Stimulated activated naive CD4-positive, alpha-beta T cell (primary cell): ENCODE measurements around the gene ACBD4.

Experiments
- DNase-seq, 6 experiments: peaks; one replicate each; lab custom pipeline; 2025; lab: John Stamatoyannopoulos, UW

ACBD4 gene

DNA sequence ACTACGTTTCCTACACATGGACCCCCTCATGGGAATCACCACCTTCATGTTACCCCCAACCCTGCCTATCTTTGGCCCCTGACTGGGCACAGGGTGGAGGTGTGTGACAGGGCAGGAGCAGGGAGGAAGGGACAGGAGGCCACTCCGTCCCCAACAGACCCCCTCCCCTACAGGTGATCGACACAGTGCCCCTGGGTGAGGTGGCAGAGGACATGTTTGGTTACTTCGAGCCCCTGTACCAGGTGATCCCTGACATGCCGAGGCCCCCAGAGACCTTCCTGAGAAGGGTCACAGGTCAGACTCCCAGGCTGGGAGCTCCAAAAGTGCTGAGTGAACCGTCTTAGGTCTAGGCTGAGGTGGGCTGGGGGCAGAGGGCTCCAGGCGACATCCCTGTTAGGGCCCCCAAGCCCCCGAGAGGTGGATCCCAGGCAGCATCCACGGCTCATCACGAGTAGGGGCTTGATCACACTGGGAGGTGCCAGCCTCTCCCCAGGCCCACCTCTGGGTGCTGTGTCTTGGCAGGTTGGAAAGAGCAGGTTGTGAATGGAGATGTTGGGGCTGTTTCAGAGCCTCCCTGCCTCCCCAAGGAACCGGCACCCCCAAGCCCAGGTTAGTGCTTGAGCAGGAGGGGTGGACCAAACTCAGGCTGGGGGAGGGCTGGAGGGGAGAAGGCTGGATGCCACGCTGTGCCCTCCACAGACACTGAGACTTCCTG, 1.5 kb downstream of the ACBD4 start:
- DNase-seq: no peak

DNA sequence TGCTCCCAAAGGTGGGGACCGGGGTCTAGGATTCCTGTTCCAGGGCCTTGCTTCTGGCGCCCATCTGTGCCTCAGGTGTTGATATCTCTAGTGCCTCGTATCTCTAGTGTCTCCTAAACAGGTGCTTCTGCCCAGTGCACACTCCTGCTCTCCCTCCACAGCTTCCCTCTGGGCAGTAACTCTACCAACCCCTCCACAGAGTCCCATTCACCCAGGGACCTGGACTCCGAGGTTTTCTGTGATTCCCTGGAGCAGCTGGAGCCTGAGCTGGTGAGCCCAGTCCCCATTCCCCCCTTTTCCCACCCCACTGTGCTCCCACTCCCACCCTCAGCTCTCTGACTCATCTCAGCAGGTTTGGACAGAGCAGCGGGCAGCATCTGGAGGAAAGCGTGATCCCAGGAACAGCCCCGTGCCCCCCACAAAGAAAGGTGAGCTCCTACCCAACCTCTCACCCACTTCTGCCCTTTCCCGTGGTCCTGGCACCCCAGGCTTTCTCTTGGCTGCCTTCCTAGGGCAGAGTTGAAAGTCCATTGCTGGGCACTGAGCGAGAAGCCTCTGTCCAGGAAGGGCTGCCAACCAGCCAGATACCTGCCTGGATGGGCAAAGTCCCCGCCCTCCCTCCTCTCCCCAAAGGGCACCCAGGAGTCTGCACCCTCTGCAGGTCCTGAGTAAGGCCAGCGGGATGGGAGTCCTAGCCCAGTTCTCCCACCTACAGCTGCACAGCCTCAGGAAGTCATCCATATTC, 2.2 kb downstream of the ACBD4 start:
- DNase-seq: no peak

DNA sequence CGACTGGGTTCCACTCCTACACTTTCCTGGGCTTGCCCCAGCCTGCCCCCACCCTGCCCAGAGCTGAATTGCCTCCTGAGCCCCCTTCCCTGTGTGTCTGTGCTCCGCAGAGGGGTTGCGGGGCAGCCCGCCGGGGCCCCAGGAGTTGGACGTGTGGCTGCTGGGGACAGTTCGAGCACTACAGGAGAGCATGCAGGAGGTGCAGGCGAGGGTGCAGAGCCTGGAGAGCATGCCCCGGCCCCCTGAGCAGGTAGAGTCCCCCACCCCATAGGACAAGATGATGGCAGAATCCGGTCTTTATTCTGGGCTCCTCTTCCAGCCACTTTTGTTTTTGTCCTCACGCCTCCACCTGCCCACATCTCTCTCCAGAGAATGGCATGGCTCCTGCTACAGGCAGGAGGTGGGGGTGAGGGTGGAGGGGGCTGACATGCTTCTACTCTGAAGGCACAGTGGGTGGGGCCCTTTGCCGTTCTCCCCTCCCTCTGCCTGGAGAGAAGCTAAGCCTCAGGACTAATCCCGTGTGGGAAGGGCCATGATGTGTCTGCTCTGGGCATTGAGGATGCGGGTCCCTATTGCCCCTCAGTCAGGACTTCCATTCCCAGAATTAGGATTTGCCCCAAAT, 3.5 kb downstream of the ACBD4 start:
- no peak for DNase-seq

DNA sequence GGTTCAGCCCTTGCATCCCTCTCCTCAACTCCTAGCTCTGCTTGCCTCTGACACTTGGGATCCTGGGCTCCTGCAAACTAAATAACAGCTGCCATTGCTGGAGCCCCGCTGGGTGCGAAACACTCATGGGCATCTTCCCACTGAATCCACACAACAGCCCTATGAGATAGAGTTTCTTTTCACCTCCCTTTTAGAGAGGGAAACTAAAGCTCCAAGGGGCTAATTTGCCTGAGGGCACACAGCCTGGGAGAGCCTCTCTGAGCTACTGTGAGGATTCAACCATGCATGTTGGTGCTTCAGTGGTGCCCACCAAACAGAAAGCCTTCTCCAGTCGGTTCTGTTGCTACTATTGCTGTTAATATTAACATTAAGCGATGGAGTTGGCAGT, 4.0 kb downstream of the ACBD4 start:
- DNase-seq: no peak

DNA sequence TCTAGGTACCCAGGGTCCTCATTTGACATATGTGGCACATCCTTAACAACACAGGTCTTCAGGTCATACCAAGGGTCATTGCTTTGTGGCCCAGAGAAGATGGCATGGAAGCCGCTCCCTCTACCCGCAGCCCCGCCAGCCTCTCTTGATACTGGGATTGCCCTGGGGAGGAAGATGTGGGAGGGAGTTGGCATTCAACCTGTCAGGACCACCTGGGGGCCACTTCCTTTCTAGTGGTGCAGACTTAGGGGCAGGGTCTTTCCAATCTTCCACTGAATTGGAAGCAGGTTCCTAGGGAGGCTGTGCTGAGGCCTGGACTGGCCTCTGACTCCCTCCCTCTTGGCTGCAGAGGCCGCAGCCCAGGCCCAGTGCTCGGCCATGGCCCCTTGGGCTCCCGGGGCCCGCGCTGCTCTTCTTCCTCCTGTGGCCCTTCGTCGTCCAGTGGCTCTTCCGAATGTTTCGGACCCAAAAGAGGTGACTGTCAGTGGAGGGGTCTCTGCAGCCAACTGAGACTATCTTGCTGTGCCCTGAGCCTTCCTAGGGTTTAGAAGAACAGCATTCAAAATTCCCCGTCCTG, 7.7 kb downstream of the ACBD4 start:
- DNase-seq: no peak

DNA sequence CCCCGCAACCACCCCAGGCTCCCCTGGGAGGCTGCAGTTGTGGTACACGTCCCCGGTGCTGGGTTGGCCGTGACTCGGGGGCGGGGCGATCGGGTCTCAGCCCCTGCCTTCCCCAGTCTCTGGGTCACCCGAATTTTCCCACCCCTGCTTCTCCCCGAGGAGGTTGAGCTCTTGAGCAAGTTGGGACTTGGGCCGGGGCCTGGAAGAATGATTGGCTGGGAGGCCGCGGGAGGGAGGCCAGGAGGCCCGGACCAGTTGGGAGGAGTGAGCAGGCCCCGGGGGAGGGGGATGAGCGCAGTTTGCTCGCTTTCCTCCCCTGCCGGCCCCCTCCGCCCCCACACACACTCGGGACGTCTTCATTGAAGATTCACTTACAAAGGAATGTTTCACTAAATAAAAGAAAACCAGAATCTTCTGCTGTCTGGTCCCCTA, 8.3 kb downstream of the ACBD4 start:
- DNase-seq: peak in 5 of 6 experiments; percentile 13 to 56 (median 44)

DNA sequence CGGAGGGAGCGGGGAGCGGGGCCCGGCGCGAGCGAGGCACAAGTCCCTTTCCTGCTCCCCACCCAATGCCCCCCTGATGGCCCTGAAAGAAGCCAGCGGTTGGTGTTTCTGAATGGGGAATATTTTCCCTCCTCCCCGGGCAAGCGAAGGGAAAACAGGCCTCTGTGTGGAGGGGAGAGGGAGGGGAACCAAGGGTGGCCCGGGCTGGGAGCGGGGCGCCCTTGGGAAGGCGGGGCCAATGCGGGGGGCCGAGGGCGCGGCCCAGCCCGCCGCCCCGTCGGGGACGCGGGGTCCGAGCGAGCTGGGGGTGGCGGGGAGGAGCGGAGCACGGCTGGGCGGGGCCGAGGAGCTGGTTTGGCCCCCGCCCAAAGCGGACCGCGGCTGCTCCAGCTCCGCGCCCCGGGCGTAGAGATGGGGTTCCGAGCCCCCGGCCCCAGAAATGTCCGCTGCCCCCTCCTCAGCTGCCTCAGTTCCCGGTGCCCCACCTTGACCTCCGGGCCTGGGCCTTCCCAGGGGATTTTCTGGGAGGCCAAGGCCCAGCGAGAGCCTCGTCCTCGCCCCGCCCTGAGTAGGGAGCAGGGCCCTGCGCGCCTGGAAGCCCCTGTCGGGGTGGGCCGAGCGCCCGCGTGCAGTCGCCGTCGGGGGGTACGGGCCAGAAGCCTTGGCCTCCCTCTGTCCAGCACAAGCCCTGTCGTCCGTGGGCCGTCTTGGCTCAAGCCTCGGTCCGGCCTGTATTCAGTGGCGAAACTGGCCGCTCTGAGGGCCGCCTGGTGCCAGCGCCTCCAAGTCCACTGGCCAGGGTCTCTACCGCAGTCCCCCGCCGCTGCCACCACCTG, 8.9 kb downstream of the ACBD4 start:
- peak in 1 of 6 experiments; percentile 32 for DNase-seq

DNA sequence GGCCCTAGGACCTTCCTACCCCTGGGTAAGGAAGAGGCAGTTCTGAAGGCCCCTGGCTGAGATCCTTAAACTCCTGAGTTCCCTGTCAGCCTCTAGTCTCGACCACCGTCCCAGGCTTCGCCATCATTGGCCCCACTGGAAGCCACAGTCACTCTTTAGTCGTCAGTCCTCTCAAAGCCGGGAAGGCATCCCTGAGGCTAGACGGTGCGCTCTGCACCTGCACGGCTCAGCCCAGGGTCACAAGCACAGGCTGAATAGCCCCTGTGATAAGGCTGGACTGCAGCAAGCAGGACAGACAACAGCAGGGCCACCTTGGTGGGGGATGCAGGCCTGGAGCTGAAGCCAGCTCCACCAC, 9.5 kb downstream of the ACBD4 start:
- no peak for DNase-seq

DNA sequence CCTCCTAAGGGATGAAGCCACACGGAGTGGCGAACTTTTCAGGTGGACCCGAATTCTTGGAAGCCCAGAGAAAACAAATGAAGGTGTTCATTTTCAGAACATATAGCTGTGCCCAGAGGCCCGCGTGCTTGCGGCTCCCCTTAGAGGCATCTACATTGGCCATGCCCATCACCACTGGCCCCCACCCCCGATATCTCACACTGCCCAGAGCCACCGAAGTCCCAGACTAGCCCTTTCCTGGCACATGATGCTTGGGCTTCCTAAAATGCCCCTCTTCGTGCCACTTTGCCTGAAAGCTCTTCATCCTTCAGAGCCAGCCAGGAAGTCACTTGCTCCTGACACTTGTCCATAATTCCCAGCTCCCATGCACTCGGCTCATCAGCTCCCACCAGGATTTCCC, 10.7 kb downstream of the ACBD4 start:
- DNase-seq: no peak

DNA sequence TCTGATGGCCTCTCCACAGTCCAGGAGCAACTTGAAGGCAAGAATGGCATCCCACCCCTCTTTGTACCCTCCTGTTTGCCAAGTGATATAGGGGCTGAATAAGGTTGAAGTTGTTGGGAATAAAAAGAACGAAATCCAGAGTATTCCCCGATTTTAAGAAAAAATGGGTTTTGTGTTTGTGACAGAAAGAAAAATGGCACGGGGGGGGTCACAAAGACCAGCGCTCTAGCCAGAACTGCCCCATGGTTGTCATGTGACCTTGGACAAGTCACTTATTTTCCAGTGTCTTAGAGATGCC, 11.1 kb downstream of the ACBD4 start:
- DNase-seq: no peak

DNA sequence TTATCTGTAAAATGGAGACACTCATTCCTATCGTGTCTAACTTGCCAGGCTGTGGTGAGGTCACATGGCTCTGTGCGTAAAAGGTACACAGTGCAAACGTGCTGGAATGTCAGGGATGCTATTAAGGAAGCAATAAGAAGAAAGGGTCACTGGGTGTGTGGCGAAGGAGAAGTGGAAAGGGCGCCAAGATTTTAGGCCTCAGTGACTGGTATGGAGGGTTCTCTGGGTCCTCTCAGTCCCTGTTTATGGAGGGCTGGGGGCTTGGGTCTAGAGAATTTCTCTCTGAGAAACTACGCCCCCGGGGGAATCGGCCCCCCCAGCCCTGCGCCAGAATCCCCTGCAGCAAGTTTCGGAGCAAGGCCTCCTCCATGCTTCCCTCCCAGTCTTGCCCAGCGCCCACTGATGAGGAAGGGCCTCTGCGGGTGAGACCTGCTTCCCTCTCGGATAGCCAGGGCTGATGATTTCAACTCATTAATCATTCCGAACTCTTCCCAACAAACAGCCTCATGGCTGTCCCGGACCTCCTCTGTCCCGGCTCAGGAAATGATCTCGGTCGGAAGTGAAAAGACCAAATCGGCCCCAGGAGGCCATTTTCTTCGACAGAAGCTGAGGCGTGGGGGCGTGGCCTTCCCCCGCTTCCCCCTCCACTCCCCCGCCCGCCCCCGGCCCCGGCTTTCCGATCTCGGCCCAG, 11.5 kb downstream of the ACBD4 start:
- peak in 3 of 6 experiments; percentile 64 to 77 (median 74) for DNase-seq

DNA sequence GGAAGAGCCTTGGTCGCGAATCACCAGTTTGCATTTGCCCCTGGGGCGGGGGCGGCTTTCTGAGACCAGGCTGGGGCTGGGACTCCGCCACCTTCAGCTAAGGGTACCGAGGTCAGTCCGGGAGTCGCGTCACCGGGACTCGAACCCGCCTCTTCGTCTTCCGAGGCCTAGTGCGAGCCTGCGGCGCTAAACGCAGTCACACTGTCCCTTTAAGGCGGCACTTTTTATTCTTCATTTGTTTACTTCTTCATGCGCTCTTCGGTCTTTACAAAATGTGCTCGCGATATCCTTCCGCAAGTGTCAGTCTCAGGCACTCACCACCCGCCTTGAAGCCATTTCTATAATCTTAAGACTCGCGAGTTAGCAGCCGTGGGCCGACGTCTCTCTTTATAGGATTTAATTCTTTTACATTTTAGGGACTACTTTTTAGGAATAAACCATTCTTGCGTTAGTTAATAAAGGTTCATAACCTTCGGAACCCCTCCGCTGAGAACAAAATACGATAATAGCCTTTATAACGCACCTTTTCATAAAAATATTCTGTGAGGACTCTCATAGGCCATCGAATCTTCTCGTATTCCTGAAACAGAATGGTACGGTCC, 12.2 kb downstream of the ACBD4 start:
- DNase-seq: peak; percentile 71 to 98 (median 80)

DNA sequence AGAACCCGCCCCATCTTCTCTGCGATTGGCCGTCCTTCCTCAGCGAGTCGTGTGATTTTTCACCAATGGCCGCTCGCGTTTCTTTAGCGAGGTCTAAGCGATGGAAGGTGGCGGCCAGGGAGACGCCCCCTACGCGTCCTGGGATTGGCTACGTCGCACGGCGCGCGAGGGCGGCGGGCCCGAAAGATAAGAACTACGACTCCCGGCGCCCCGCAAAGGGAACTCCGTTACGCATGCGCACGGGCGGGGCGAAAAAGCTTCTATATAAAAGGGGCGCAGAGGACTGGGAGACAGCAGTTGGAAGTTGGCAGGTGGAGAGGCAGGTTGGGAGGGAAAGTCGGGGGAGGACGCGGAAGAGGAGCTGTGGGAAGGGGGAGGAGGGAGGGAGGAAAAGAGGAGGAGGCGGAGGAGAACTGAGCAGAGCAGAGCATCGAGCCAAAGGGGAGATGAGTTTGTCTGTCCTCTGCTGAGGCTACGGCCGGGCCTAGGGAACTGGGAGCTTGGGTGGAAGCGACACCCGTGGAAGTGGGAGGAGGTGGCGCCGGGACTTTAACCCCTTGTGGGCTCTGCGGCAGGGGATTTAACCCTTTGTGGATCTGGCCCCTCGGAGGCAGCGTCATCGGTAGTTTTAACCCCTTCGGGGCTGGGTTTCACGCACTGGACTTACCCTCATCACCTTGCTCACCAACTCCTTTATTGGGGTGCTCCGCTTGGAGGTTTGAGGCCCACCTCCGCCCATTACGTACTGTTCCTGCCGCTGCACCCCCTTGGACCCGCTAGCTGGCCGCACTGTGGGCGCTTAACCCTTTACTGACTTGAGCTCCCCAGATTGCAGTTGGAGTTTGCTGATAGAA, 12.9 kb downstream of the ACBD4 start, which contains the start of gene HEXIM1:
TSS of gene HEXIM1 (plus strand) at position 293 of the 854 bp plus-strand sequence. CDS start 716 bp downstream, outside the sequence.
- DNase-seq: peak; percentile 98 to 100 (median 99)

DNA sequence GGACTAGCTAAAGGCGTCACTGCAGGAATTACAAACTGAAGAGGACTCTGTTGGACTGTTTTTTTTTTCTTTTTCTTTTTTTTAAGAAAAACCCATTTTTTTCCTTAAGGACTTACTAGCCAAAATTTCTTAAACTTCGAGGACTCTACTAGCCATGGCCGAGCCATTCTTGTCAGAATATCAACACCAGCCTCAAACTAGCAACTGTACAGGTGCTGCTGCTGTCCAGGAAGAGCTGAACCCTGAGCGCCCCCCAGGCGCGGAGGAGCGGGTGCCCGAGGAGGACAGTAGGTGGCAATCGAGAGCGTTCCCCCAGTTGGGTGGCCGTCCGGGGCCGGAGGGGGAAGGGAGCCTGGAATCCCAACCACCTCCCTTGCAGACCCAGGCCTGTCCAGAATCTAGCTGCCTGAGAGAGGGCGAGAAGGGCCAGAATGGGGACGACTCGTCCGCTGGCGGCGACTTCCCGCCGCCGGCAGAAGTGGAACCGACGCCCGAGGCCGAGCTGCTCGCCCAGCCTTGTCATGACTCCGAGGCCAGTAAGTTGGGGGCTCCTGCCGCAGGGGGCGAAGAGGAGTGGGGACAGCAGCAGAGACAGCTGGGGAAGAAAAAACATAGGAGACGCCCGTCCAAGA, 13.7 kb downstream of the ACBD4 start:
- peak; percentile 43 to 70 (median 56) for DNase-seq

DNA sequence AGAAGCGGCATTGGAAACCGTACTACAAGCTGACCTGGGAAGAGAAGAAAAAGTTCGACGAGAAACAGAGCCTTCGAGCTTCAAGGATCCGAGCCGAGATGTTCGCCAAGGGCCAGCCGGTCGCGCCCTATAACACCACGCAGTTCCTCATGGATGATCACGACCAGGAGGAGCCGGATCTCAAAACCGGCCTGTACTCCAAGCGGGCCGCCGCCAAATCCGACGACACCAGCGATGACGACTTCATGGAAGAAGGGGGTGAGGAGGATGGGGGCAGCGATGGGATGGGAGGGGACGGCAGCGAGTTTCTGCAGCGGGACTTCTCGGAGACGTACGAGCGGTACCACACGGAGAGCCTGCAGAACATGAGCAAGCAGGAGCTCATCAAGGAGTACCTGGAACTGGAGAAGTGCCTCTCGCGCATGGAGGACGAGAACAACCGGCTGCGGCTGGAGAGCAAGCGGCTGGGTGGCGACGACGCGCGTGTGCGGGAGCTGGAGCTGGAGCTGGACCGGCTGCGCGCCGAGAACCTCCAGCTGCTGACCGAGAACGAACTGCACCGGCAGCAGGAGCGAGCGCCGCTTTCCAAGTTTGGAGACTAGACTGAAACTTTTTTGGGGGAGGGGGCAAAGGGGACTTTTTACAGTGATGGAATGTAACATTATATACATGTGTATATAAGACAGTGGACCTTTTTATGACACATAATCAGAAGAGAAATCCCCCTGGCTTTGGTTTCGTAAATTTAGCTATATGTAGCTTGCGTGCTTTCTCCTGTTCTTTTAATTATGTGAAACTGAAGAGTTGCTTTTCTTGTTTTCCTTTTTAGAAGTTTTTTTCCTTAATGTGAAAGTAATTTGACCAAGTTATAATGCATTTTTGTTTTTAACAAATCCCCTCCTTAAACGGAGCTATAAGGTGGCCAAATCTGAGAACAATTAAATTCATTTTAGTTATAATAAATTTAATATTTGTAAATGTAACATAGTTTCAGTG, 14.5 kb downstream of the ACBD4 start:
- DNase-seq: peak; percentile 30 to 62 (median 45)

DNA sequence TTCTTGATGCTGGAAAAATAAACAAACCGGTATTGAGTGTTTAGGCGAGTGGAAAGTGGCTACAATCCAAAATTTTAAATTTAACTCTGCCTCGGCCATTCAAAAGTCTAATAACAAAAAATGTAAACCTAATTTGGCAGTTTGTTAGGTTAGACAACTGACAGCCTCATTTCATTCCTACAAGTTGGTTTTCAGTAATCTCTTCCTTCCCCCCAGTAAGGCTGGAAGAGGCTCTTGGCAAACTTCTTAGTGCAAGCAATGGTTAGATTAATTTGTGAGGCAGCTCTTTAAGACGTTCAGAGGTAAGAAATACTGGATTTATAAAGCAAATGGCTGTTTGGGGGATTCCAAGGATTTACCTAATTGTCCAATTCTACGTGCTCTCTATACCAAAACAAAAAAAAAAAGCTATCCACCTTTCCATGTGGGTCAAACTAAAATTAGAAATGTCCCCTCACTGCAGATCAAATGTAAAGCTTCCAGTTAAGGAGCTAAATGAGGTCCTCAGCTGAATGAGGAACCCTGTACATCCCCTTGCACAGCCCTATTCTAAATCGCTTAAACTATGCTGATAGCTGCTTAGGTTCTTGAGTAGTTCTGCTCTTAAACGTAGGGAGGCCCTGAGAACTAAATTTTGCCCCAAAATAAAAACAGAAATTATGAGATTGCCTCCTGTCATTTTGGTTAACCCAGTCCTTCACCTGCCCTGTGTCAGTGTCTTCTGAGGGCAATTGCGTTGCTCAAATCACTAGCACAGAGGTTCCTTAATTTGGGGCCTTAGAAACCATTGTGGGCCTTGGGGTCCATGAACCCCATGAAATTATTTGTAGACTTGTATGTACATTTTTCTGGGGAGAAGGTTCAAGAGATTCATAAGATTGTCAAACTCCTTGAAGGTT, 15.7 kb downstream of the ACBD4 start:
- DNase-seq: no peak

DNA sequence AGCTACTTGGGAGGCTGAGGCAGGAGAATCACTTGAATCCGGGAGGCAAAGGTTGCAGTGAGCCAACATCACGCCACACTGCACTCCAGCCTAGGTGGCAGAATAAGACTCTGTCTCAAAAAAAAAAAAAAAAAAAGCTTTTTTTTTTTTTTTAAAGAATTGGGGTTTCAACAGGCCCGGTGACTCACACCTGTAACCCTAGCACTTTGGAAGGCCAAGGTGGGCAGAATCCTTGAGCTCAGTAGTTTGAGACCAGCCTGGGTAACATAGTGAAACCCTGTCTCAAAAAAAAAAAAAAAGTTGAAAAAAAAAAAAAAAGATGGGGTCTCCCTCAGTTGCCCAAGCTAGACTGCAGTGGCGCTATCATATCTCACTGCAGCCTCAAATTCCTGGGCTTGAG, 19.5 kb downstream of the ACBD4 start:
- no peak for DNase-seq
